GM18508 (cell line): ENCODE measurements around the gene TRNT1.
A peak's percentile ranks its signal among the peaks of the same experiment; 100 is the strongest.

ENCODE experiments used
- ATAC-seq: cut with Tn5 transposase; IDR thresholded peaks from one replicate; pipeline ENCODE4 v1.9.1; 2021; ENCODE audit warnings: moderate number of reproducible peaks; ENCODE audit not compliant: insufficient read depth, unreplicated experiment

TRNT1 gene

DNA sequence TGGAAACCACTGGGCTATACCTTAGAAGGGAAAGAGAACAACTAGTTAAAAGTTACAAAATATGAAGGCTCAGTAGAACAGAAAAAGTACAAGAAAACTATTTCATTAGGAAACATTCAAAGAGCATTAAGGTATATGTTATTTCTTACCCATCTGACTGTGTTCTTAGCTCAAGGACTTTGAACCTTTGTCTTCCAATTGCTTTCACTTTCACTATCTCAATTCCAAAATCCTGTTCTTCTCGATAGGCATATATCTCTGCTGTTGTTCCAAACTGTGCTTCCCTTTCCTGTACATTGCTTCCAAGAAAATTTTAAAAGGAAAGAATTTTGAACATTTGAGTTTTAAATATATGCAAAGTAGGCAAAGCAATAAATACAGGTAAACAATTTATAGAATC lies 45.9 kb downstream of the TRNT1 start:
- no peak for ATAC-seq

DNA sequence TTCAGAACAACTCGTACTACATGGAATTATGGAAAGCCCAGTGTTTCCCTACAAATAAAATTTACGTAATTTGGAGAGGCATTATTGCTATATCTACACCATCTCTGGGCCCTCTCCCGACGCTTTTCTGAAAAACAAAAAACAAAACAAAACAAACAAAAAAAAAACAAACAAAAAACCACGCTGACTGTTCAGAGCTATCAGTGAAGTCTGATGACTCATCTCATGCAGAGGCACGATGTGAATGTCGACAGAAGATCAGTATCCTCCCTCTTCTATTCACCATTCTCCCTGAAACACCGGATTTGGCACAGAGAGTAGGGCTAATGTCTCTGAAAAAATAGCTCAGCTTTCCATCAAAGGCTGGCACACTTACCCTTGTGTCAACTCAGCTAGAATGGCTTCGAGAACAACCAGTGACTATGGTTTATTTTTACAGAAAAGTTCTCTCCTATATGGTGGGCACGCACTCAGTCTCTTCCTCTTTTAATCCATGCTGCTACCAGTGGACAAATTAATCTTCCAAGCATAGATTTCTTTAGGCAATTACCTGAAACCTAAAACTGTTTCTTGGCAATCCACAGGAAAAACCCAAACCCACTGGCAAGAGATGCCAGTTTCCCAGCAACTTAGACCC lies 51.2 kb downstream of the TRNT1 start:
- no peak for ATAC-seq

DNA sequence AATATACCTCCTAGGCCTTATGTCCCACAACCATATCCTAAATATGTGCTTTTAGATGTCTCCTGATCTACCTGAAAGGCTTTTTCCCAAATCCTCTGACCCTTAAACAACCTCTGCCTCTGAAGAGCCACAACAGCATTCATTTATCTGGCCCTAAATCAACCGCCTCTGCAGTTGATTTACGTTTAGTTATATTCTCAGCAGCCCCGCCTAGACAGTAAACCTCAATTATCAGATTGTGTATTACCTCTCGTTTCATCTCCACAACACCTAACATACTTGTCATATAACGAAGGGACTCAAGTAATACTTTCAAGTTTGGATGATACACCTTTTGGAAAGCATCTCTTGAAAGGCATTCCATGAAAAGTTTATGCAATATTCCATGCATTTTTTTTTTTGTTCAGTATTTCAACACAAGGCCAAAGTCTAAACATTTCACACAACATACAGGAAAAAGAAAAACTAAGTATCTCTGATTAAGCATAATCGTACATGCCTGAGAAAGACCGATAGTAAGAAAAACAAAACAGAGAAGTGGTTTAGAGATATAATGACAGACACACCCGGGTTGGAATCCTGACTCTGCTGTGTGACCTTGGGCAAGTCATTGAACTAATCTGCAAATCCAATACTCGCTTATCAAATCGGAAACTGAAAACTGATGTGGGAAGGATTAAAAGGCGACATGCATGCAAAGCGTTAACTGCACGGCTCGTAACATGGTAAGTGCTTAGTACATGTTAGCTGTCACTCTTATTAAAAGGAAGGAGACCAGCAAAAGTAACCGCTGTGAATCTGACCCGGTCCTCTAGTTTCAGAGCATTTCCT lies 52.0 kb downstream of the TRNT1 start:
- no peak for ATAC-seq

DNA sequence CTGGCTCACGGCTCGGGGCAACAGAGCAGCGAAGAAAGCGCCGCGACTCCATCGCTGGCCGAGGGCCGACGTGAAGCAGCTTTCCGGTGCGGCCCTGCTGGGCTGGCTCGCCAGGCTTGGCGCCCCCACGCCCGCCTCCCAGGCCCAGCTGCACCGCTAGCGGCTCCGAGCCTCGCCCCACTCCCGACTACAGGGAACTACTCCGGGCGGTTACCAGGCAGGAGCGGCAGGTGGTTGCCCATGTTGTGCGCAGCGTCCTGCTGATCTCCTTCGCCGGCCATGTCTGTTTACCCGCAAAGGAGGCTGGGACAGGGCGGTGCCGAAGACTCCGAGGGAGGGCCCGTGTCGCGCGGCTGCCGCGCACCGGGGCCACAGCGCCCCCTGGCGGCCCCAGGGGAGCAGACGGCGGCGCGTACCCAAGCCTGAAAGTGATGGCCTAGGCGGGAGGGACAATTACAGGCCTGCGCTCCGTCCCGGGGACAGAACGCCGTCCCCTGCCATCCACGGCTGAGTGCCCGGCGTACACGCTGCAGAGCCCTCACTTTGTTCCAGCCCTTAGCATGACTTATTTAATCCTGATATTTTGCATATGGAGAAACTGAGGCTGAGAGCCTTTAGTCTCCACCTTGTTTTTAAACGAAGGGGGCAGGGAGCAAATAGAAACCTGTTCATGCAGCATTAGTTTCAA lies 52.8 kb downstream of the TRNT1 start, which contains the start of gene CRBN:
Gene CRBN (minus strand): TSS at position 285 of the 688 bp plus-strand sequence. CDS start 4 bp downstream, at position 281.
- peak; percentile 96 for ATAC-seq

DNA sequence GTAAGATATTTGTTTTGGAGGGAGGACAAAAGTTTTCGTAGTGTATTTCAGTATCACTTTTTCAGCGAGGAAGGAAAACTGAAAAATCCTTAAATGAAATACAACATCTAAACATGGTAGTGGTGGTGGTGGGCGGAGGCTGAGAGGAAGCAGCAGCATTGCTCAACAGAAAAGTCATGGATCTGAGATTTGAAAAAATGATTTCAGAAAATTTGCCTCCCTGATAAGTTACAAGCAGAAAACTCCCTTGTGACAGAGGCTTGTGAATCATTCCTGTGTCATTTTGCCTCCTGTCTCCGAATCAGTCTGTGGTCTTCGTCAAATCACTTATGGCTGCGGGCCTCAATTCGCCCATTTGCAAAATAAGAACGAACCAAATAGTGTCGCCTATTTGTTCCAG lies 53.7 kb downstream of the TRNT1 start:
- no peak for ATAC-seq

DNA sequence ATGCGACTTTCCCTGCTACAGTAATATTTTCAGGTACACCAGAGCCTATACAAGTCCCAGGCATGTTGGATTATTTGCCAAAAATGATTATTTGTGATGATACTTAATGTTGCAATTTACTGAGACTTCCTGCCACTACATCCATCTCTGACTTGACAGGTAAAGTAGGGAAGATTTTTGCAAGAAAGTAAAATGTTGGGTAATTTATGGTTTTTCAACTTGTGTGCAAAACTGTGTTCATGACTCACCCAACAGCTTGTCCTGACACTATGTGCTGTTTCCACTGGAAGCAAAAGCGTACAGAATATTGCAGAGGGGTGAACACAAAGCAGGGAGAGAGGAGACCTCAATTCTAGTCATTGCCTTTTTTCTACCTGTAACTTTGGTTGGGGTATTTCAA lies 58.1 kb downstream of the TRNT1 start:
- ATAC-seq = no peak

DNA sequence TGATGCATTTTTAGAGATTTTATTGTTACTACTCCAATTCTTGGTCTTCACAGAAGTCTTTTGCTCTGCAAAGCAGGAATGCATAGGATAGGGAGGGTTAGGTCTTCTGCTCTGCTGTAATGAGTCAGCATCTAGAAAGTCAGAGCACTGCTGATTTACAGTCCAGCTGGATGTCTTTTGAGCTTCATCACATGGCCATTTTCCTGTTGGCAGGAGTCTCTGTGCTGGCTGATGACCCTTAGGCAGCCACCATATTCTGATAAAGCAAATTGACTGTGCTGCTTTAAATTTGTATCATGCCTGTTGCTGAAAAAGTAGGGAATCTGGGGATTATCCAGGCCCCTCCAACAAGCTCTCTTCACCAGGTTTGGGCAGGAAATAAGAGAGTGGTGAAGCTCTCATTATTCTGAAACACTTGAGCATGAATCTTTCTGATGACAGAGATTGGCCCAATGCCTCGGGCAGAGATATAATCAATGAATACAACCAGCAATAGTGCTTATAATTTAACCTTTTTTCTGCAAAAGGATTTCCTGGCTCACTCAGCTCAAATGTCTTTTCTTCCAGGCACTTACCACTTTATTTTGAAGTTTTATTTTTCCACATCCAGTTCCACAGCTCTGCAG lies 62.5 kb downstream of the TRNT1 start:
- ATAC-seq = no peak

DNA sequence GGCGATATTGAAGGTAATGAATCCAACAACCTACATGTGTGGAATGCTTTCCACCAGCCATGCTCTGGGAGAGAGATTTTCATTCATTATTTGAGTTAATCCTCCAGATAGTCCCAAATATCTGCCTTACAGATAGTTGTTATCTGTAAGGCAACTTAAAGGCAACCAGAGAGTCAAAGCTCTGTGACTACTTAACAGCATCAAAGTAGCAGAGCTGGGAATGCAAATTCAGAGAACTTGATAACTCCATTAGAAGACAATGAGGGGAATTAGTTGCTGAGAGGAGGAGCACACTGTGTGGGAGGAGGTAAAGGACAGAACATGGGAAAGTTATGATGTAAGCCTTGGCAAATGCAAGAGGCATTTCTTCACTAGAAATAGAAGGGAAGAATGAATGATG lies 63.2 kb downstream of the TRNT1 start:
- no peak for ATAC-seq

DNA sequence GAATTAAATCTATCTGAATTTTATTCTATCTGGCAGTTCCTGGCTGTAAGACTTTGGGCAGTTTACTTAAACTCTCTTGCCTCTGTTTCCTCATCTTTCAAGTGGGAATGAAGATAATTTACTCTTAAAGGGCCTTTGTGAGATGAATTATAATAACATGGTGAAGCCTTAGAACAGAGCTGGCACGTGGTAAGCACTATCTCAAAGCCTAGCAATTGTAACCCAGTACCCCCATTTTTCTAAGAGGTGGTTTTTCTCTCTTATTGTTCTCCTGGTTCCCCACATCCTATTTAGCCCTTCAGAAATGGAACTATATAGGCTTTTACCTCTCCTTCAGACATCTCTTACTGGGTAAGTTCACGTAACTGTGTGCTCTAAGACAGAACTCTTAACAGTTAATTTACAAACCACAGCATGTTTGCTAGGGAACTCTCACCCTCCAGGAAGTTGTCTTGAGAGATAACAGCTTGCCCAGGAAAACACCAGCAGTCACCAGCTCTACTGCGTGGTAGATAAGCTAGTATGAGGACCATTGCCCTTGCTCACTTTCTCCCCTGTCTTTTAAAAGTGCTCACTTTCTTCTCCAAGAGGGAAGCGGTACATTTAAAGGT lies 65.0 kb downstream of the TRNT1 start:
- no peak for ATAC-seq

DNA sequence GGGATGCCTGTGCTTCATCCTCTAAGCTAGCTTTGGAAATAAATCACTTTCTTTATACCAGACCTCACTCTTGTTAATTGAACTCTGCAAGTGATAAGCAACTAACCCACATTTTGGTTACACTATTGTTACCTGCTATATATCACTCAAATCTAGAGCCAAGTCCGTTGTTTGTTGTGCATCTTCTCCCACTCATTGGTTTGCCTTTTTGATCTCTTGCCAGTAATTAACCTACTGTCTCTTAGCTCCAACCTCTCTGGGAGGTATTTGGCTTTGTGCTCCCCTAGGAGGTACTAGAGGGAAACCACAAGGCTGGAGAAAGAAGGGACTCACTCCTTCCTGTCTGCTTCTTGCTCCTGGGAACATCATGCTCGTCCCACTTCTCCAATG lies 65.5 kb downstream of the TRNT1 start:
- ATAC-seq = no peak

DNA sequence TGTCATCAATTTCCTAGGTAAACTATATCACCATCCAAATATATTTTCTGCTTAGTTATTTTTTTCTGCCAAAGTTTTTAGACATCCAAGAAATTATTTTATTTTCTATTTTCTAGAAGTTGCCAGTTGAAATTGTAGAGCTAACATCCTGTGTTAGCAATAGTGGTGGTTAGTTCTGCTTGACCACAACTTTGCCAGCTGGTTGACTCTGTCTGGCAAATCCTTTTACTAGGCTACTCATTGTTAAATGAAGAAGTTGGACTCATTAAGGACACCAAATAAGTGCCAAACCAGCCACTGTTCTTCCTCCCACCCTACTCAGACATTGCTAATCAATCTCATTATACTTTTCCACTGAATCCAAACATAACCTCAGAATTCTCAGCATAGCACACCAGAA lies 68.1 kb downstream of the TRNT1 start:
- no peak for ATAC-seq

DNA sequence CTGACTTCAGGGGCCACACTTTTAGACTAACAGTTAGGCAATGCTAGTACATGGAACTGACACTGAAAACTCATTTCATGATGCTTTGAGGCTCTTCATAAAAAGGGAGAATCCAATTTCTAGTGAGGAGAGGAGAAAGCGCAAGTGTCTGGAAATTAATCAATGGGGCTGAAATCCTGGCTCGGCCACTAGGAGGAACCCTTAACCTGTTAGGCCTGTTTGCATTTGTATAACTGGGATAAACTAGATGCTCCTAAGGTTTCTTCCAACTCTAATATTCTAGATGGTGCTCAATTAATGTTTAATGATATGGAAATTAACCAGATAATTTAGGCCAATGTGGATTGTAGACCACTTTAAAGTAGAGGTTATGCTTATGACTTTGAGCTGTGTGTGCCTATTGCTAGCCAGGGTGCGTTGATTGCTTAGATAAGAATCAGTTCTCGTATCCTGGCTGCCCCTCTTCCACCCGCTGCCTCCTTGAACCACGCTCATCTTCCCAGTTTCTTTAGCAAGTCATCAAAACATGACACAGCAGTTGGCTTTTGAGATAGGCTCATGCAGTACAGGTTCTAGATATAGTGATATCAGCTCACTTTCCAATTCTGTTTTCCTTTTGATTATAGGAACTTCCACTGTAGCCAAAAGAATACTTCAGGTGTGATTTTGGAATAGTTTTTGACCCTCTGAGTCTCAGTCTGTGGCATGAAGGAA lies 69.6 kb downstream of the TRNT1 start:
- no peak for ATAC-seq
